GM23338 (cell line): ENCODE results near the gene CORO7. TPM values are rescaled to one million over a fixed set of nuclear protein-coding genes. Genes with fewer than 3 reads are reported as not detected.

Experiments
- ATAC-seq: fragments of 200-7000 bp; cut with Tn5 transposase; 3 replicates; pipeline ENCODE4 v1.9.1; 2020
- DNase-seq: peaks from one replicate; pipeline ENCODE4 v3.0.0-alpha.2; 2015; ENCODE audit warnings: low spot score
- H2AFZ ChIP-seq: fragments of 200-600 bp; sonication (generic); 2 replicates; pipeline ENCODE4 v1.8.0; 2016; ENCODE audit warnings: antibody characterized with exemption, mild to moderate bottlenecking, moderate library complexity
- H3F3A ChIP-seq: fragments of 200-600 bp; sonication (generic); replicated peaks from 2 replicates; pipeline ENCODE4 v1.8.0; 2017; ENCODE audit warnings: antibody characterized with exemption, mixed run types, low read depth
- H3K27ac ChIP-seq: fragments of 200-600 bp; sonication (generic); 2 replicates; pipeline ENCODE4 v1.6.1; 2016; ENCODE audit warnings: low read depth
- H3K27me3 ChIP-seq: fragments of 200-600 bp; sonication (generic); 2 replicates; pipeline ENCODE4 v1.8.0; 2016; ENCODE audit warnings: mild to moderate bottlenecking, mixed run types, moderate library complexity; ENCODE audit not compliant: insufficient read depth
- H3K36me3 ChIP-seq: fragments of 200-600 bp; sonication (generic); 2 replicates; pipeline ENCODE4 v1.8.0; 2016; ENCODE audit warnings: mild to moderate bottlenecking; ENCODE audit not compliant: insufficient read depth
- H3K4me1 ChIP-seq: fragments of 200-600 bp; sonication (generic); 2 replicates; pipeline ENCODE4 v1.8.0; 2016; ENCODE audit warnings: mild to moderate bottlenecking, moderate library complexity; ENCODE audit not compliant: insufficient read depth
- H3K4me2 ChIP-seq: fragments of 200-600 bp; sonication (generic); 2 replicates; pipeline ENCODE4 v1.7.1; 2017; ENCODE audit warnings: mixed run types
- H3K4me3 ChIP-seq: fragments of 200-600 bp; sonication (generic); 2 replicates; pipeline ENCODE4 v1.6.1; 2016; ENCODE audit warnings: mixed run types
- H3K79me2 ChIP-seq: fragments of 200-600 bp; sonication (generic); replicated peaks from 2 replicates; pipeline ENCODE4 v1.8.0; 2017; ENCODE audit warnings: mild to moderate bottlenecking; ENCODE audit not compliant: insufficient read depth
- H3K9me2 ChIP-seq: fragments of 200-600 bp; sonication (generic); 2 replicates; pipeline ENCODE4 v1.8.0; 2017; ENCODE audit not compliant: insufficient read depth
- H4K20me1 ChIP-seq: fragments of 200-600 bp; sonication (generic); replicated peaks from 2 replicates; pipeline ENCODE4 v1.8.0; 2017; ENCODE audit warnings: mild to moderate bottlenecking; ENCODE audit not compliant: insufficient read depth
- H3K27ac Mint-ChIP-seq: 2 replicates; pipeline ENCODE4 v1.8.0; 2020; ENCODE audit warnings: inconsistent platforms, mild to moderate bottlenecking, moderate library complexity, mixed read lengths
- H3K27me3 Mint-ChIP-seq: 3 replicates; pipeline ENCODE4 v1.8.0; 2022; ENCODE audit warnings: low read depth, mild to moderate bottlenecking, moderate library complexity, mixed read lengths, inconsistent platforms; ENCODE audit not compliant: insufficient read depth, poor library complexity
- H3K36me3 Mint-ChIP-seq: 3 replicates; pipeline ENCODE4 v1.8.0; 2021; ENCODE audit warnings: low read depth, mild to moderate bottlenecking, inconsistent platforms, moderate library complexity, mixed read lengths
- H3K4me1 Mint-ChIP-seq: 3 replicates; pipeline ENCODE4 v1.8.0; 2020; ENCODE audit warnings: mild to moderate bottlenecking, inconsistent platforms, mixed read lengths
- H3K4me3 Mint-ChIP-seq: 3 replicates; pipeline ENCODE4 v1.8.0; 2021; ENCODE audit warnings: moderate library complexity, mild to moderate bottlenecking, inconsistent platforms, mixed read lengths
- H3K9me3 Mint-ChIP-seq: 3 replicates; pipeline ENCODE4 v1.8.0; 2020; ENCODE audit warnings: moderate library complexity, mild to moderate bottlenecking, inconsistent platforms, mixed read lengths
- CTCF ChIP-seq, 2 experiments: fragments of 200-600 bp in 1 of 2; sonication (generic) in 1 of 2; conservative IDR thresholded peaks; 2 replicates each; pipeline versions ENCODE4 v1.5.1 to v1.6.1; 2016 to 2017; ENCODE audit warnings: antibody characterized with exemption in 2 of 2, low read depth in 2 of 2, mild to moderate bottlenecking in 2 of 2, moderate library complexity in 1 of 2
- ETS1 ChIP-seq: IDR thresholded peaks from 2 replicates; pipeline ENCODE4 v1.6.1; 2016; ENCODE audit warnings: antibody characterized with exemption
- EZH2 ChIP-seq: fragments of 200-600 bp; sonication (generic); IDR thresholded peaks from one replicate; pipeline ENCODE4 v1.8.0; 2017; ENCODE audit warnings: antibody characterized with exemption, mild to moderate bottlenecking, low read depth; ENCODE audit not compliant: unreplicated experiment
- STAT1 ChIP-seq: IDR thresholded peaks from one replicate; pipeline ENCODE4 v1.6.1; 2016; ENCODE audit warnings: antibody characterized with exemption; ENCODE audit not compliant: unreplicated experiment
- ZNF114 ChIP-seq: fragments of 250-450 bp; sonication (Bioruptor Pico); IDR thresholded peaks from 2 replicates; pipeline ENCODE4 v1.5.0; 2020; ENCODE audit warnings: mild to moderate bottlenecking, moderate library complexity
- ZNF331 ChIP-seq: fragments of 250-450 bp; sonication (Bioruptor Pico); IDR thresholded peaks from 2 replicates; pipeline ENCODE4 v1.5.0; 2020; ENCODE audit warnings: low read depth, mild to moderate bottlenecking, moderate library complexity
- polyA plus RNA-seq: library from polyadenylated mRNA; unstranded; fragments of >200 nt; fragmentation: Nextera tagmentation; extraction: Ambion mirVana; gene quantifications from 2 replicates; pipeline ENCODE4 v1.2.1, GENCODE V29; 2016
- total RNA-seq: library from RNA; depleted of rRNA; stranded (reverse); fragments of >200 nt; shearing (Covaris generic); gene quantifications from 2 replicates; pipeline ENCODE4 v1.2.3, GENCODE V29; 2014
- TF ChIP-seq, protein P1 (sequence below): fragments of 250-450 bp; sonication (Bioruptor Pico); IDR thresholded peaks from 2 replicates; pipeline ENCODE4 v1.5.0; 2020; ENCODE audit warnings: mild to moderate bottlenecking, moderate library complexity

CORO7 gene
- total and polyA plus RNA-seq, 2 experiments from 2014 or later = 14.2 to 46.4 TPM

GRCh38 chr16:4338125-4338582 is 78.2 kb downstream of the CORO7 start:
- Histone ChIP-seq H3K27me3 (no peaks in the 10 kb centered on the region), H3K4me3 (no peak overlapping the region), H3K79me2 (peaks cover 14% of the 10 kb centered on the region), H3F3A (peaks cover 24% of the 10 kb centered on the region; the same call in 1 of the 2 replicates), H2AFZ (no peak overlapping the region), H3K4me1 (no peaks in the 10 kb centered on the region), H3K27ac (peak overlapping the region; percentile 9; the same call in 1 of the 2 replicates), H3K4me2 (no peak overlapping the region), H3K36me3 (no peaks in the 10 kb centered on the region; the same call in 1 of the 2 replicates), H3K9me2 (no peaks in the 10 kb centered on the region), H4K20me1 (peaks cover 17% of the 10 kb centered on the region)
- H3K4me3 Mint-ChIP-seq = no peak overlapping the region
- ATAC-seq (peak; percentile 15), DNase-seq (no peak)
- H3K9me3 Mint-ChIP-seq = no peaks in the 10 kb centered on the region
- no peak overlapping the region for H3K27ac Mint-ChIP-seq
- peaks cover 18% of the 10 kb centered on the region for H3K27me3 Mint-ChIP-seq
- TF ChIP-seq EZH2 (no peak), ETS1 (no peak), CTCF (conservative IDR thresholded peaks at IDR 0.05; ENCODE audit: low read depth in 2 of 2) (peak; percentile 34 to 45; a peak in 3 of 4 replicates)
- peaks cover 2% of the 10 kb centered on the region; the same call in 1 of the 3 replicates for H3K4me1 Mint-ChIP-seq
- H3K36me3 Mint-ChIP-seq = peaks cover 19% of the 10 kb centered on the region; the same call in 2 of the 3 replicates

GRCh38 chr16:4337540-4338088 is 78.8 kb downstream of the CORO7 start:
- H3K27me3 ChIP-seq = no peaks in the 10 kb centered on the region
- no peak overlapping the region for H3K4me2 ChIP-seq
- Mint-ChIP-seq H3K27me3 (peaks cover 14% of the 10 kb centered on the region), H3K4me3 (no peak overlapping the region), H3K36me3 (peaks cover 19% of the 10 kb centered on the region; the same call in 2 of the 3 replicates), H3K27ac (no peak overlapping the region), H3K4me1 (peaks cover 2% of the 10 kb centered on the region; the same call in 1 of the 3 replicates), H3K9me3 (no peaks in the 10 kb centered on the region)
- H3K4me1 ChIP-seq = no peaks in the 10 kb centered on the region
- H3K36me3 ChIP-seq = no peaks in the 10 kb centered on the region; the same call in 1 of the 2 replicates
- H3F3A ChIP-seq = peaks cover 24% of the 10 kb centered on the region; the same call in 1 of the 2 replicates
- no peak overlapping the region for H2AFZ ChIP-seq
- H4K20me1 ChIP-seq = peaks cover 16% of the 10 kb centered on the region
- no peak for ATAC-seq
- H3K4me3 ChIP-seq = no peak overlapping the region
- H3K9me2 ChIP-seq = no peaks in the 10 kb centered on the region
- peaks cover 10% of the 10 kb centered on the region for H3K79me2 ChIP-seq
- H3K27ac ChIP-seq = peak overlapping the region; percentile 9; the same call in 1 of the 2 replicates
- DNase-seq = no peak
- TF ChIP-seq ZNF331 (CRISPR knock-in tag) (no peak), CTCF (conservative IDR thresholded peaks at IDR 0.05; ENCODE audit: low read depth in 2 of 2) (no peak), STAT1 (no peak), ETS1 (no peak), ZNF114 (no peak)
- TF ChIP-seq, protein P1, sequence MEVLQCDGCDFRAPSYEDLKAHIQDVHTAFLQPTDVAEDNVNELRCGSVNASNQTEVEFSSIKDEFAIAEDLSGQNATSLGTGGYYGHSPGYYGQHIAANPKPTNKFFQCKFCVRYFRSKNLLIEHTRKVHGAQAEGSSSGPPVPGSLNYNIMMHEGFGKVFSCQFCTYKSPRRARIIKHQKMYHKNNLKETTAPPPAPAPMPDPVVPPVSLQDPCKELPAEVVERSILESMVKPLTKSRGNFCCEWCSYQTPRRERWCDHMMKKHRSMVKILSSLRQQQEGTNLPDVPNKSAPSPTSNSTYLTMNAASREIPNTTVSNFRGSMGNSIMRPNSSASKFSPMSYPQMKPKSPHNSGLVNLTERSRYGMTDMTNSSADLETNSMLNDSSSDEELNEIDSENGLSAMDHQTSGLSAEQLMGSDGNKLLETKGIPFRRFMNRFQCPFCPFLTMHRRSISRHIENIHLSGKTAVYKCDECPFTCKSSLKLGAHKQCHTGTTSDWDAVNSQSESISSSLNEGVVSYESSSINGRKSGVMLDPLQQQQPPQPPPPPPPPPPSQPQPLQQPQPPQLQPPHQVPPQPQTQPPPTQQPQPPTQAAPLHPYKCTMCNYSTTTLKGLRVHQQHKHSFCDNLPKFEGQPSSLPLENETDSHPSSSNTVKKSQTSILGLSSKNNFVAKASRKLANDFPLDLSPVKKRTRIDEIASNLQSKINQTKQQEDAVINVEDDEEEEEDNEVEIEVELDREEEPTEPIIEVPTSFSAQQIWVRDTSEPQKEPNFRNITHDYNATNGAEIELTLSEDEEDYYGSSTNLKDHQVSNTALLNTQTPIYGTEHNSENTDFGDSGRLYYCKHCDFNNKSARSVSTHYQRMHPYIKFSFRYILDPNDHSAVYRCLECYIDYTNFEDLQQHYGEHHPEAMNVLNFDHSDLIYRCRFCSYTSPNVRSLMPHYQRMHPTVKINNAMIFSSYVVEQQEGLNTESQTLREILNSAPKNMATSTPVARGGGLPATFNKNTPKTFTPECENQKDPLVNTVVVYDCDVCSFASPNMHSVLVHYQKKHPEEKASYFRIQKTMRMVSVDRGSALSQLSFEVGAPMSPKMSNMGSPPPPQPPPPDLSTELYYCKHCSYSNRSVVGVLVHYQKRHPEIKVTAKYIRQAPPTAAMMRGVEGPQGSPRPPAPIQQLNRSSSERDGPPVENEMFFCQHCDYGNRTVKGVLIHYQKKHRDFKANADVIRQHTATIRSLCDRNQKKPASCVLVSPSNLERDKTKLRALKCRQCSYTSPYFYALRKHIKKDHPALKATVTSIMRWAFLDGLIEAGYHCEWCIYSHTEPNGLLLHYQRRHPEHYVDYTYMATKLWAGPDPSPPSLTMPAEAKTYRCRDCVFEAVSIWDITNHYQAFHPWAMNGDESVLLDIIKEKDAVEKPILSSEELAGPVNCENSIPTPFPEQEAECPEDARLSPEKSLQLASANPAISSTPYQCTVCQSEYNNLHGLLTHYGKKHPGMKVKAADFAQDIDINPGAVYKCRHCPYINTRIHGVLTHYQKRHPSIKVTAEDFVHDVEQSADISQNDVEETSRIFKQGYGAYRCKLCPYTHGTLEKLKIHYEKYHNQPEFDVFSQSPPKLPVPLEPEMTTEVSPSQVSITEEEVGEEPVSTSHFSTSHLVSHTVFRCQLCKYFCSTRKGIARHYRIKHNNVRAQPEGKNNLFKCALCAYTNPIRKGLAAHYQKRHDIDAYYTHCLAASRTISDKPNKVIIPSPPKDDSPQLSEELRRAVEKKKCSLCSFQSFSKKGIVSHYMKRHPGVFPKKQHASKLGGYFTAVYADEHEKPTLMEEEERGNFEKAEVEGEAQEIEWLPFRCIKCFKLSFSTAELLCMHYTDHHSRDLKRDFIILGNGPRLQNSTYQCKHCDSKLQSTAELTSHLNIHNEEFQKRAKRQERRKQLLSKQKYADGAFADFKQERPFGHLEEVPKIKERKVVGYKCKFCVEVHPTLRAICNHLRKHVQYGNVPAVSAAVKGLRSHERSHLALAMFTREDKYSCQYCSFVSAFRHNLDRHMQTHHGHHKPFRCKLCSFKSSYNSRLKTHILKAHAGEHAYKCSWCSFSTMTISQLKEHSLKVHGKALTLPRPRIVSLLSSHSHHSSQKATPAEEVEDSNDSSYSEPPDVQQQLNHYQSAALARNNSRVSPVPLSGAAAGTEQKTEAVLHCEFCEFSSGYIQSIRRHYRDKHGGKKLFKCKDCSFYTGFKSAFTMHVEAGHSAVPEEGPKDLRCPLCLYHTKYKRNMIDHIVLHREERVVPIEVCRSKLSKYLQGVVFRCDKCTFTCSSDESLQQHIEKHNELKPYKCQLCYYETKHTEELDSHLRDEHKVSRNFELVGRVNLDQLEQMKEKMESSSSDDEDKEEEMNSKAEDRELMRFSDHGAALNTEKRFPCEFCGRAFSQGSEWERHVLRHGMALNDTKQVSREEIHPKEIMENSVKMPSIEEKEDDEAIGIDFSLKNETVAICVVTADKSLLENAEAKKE (CRISPR knock-in tag) = no peak
